ENCODE results near the gene TUBG2. TPM values are rescaled to one million over a fixed set of nuclear protein-coding genes. Genes with fewer than 3 reads are reported as not detected.
A peak's percentile ranks its signal among the peaks of the same experiment; 100 is the strongest.

Gene TUBG2
- total RNA-seq, 1 experiment from 2014 or later: 20.4 TPM

- H3K23me2 ChIP-seq (ENCODE audit: insufficient read length, low read depth, low read length, poor library complexity, severe bottlenecking): peaks cover 11% of the 10 kb centered on the region
- TF ChIP-seq CTCF (conservative IDR thresholded peaks at IDR 0.05): no peak
- no peak overlapping the region for H2BK120ac ChIP-seq (ENCODE audit: low read depth, low read length, poor library complexity, severe bottlenecking)
- H2AFZ ChIP-seq (ENCODE audit: low read length): no peak overlapping the region
- H3K79me2 ChIP-seq (ENCODE audit: insufficient read depth, low read length): no peaks in the 10 kb centered on the region
- peaks cover 3% of the 10 kb centered on the region; the same call in 1 of the 2 replicates for H3K4me1 ChIP-seq (ENCODE audit: insufficient read depth, low read length)
- DNase-seq: peak; percentile 31
- H2BK15ac ChIP-seq (ENCODE audit: low read depth, low read length): no peak overlapping the region
- H3K79me1 ChIP-seq (ENCODE audit: insufficient read depth, low read depth, low read length, poor library complexity, severe bottlenecking): no peaks in the 10 kb centered on the region
- Mint-ChIP-seq H3K27me3 (ENCODE audit: low read depth) (peaks cover 43% of the 10 kb centered on the region), H3K4me1 (peaks cover 25 to 43% of the 10 kb centered on the region in 2 experiments), H3K9me3 (no peaks in the 10 kb centered on the region; a peak in 2 of 5 replicates), H3K27ac (no peak overlapping the region), H3K4me3 (peak overlapping the region in 1 of 2 experiments; percentile 4; a peak in 1 of 5 replicates), H3K36me3 (ENCODE audit: insufficient read depth in 1 of 3, low read depth in 3 of 3) (peaks cover 15 to 30% (median 16%) of the 10 kb centered on the region in 3 experiments)
- no peaks in the 10 kb centered on the region for H3K9me3 ChIP-seq (ENCODE audit: control insufficient read depth, low read depth, low read length)
- no peak overlapping the region for H3K18ac ChIP-seq (ENCODE audit: insufficient read length, low read depth, low read length)
- no peak overlapping the region for H3K27ac ChIP-seq (ENCODE audit: insufficient read length, low read depth, low read length)
- no peak overlapping the region for H2AK5ac ChIP-seq (ENCODE audit: insufficient read length, low read length)
- H3K9ac ChIP-seq (ENCODE audit: extremely low read depth, insufficient read length, low read length): no peak overlapping the region
- no peaks in the 10 kb centered on the region for H4K20me1 ChIP-seq (ENCODE audit: control insufficient read depth, insufficient read depth, insufficient read length)
- no peak overlapping the region for H3K4ac ChIP-seq (ENCODE audit: low read depth, low read length)
- no peak overlapping the region for H4K5ac ChIP-seq (ENCODE audit: insufficient read length, low read depth, low read length)
- no CpG with 5 or more reads among the region's 50 CpGs for WGBS (ENCODE audit: extremely low coverage, insufficient read length, low lambda C conversion rate)
- H3T11ph ChIP-seq (ENCODE audit: low read length): no peak overlapping the region
- H3K14ac ChIP-seq (ENCODE audit: insufficient read depth, low read length): no peak overlapping the region
- no peak overlapping the region for H3K23ac ChIP-seq (ENCODE audit: insufficient read length, low read depth, low read length)
- H3K27me3 ChIP-seq (ENCODE audit: insufficient read depth, low read length): no peaks in the 10 kb centered on the region; the same call in 1 of the 2 replicates
- H4K91ac ChIP-seq (ENCODE audit: insufficient read length, low read depth, low read length): no peak overlapping the region
- no peak overlapping the region for H2BK20ac ChIP-seq (ENCODE audit: low read depth, low read length, poor library complexity, severe bottlenecking)
- H2BK5ac ChIP-seq (ENCODE audit: insufficient read length, low read length): no peak overlapping the region
- no peak overlapping the region for H3K4me2 ChIP-seq (ENCODE audit: insufficient read depth, insufficient read length, low read length)
- H4K8ac ChIP-seq (replicated peaks; ENCODE audit: insufficient read length, low read depth, low read length): no peak overlapping the region
- H3K56ac ChIP-seq (ENCODE audit: insufficient read length, low read depth, low read length): no peak overlapping the region
- no peak overlapping the region for H2BK12ac ChIP-seq (ENCODE audit: insufficient read length, low read depth, low read length)
Measured at GRCh38 chr17:42684929-42685556, 26.0 kb downstream of the TUBG2 start.

Measured in H9 (cell line).